CD4-positive, alpha-beta memory T cell (primary cell): ENCODE measurements around the gene MYO5B. TPM values are rescaled to one million over a fixed set of nuclear protein-coding genes. Genes with fewer than 3 reads are reported as not detected.

Experiments used
- CTCF ChIA-PET: fragments of 350-600 bp; sonication (Branson Sonifier 250); formaldehyde crosslinking; loops from one replicate; lab custom pipeline; 2021; ENCODE audit warnings: inconsistent platforms; ENCODE audit not compliant: partially characterized antibody; lab: Charles Lee
- POLR2A ChIA-PET: fragments of 350-600 bp; sonication (Branson Sonifier 250); formaldehyde crosslinking; loops from one replicate; lab custom pipeline; 2021; ENCODE audit not compliant: partially characterized antibody; lab: Charles Lee
- DNase-seq, 5 donors: peaks; one replicate each; pipeline versions ENCODE4 v3.0.0 to v3.0.0-alpha.2; 2020 to 2022; ENCODE audit warnings: mixed read lengths in 1 of 5
- H3K27ac ChIP-seq: one replicate; pipeline ENCODE4 v1.7.0; 2013; ENCODE audit warnings: low read depth, low read length
- H3K27me3 ChIP-seq: 2 replicates; pipeline ENCODE4 v1.7.0; 2013; ENCODE audit warnings: mild to moderate bottlenecking, low read length, moderate library complexity; ENCODE audit not compliant: insufficient read depth
- H3K36me3 ChIP-seq: 2 replicates; pipeline ENCODE4 v1.7.0; 2013; ENCODE audit warnings: mild to moderate bottlenecking, low read length, moderate library complexity; ENCODE audit not compliant: insufficient read depth
- H3K4me1 ChIP-seq: 2 replicates; pipeline ENCODE4 v1.7.0; 2013; ENCODE audit warnings: mild to moderate bottlenecking, low read length, moderate library complexity; ENCODE audit not compliant: insufficient read depth
- H3K4me3 ChIP-seq, 2 donors: one replicate each; pipeline ENCODE4 v1.7.0; 2013; ENCODE audit warnings: low read length in 2 of 2, mild to moderate bottlenecking in 1 of 2
- H3K9me3 ChIP-seq, 2 donors: one replicate each; pipeline ENCODE4 v1.7.0; 2013; ENCODE audit warnings: low read length in 2 of 2, control low read depth in 1 of 2; ENCODE audit not compliant: control insufficient read depth in 1 of 2
- H3K27ac Mint-ChIP-seq, 7 donors: one replicate each; pipeline ENCODE4 v1.8.0; 2020 to 2021; ENCODE audit warnings: mixed read lengths in 7 of 7, mild to moderate bottlenecking in 6 of 7, inconsistent platforms in 3 of 7, moderate library complexity in 3 of 7
- H3K27me3 Mint-ChIP-seq, 2 donors: one replicate each; pipeline ENCODE4 v1.8.0; 2020 to 2021; ENCODE audit warnings: mixed read lengths in 2 of 2
- H3K36me3 Mint-ChIP-seq, 2 donors: one replicate each; pipeline ENCODE4 v1.8.0; 2020 to 2021; ENCODE audit warnings: mixed read lengths in 2 of 2, inconsistent platforms in 1 of 2, mild to moderate bottlenecking in 1 of 2
- H3K4me1 Mint-ChIP-seq, 4 donors: one replicate each; pipeline ENCODE4 v1.8.0; 2020 to 2021; ENCODE audit warnings: mixed read lengths in 4 of 4, mild to moderate bottlenecking in 1 of 4
- H3K4me3 Mint-ChIP-seq, 8 donors: one replicate each; pipeline ENCODE4 v1.8.0; 2020 to 2021; ENCODE audit warnings: mixed read lengths in 8 of 8, mild to moderate bottlenecking in 7 of 8, moderate library complexity in 6 of 8, inconsistent platforms in 3 of 8
- H3K9me3 Mint-ChIP-seq, 8 donors: one replicate each; pipeline ENCODE4 v1.8.0; 2020 to 2021; ENCODE audit warnings: mixed read lengths in 8 of 8, mild to moderate bottlenecking in 5 of 8, inconsistent platforms in 3 of 8, moderate library complexity in 1 of 8
- intact Hi-C: fragments of 100-400 bp; cut with micrococcal nuclease; formaldehyde crosslinking; loops from one replicate; pipeline ENCODE4 v1.15.1; 2023
- polyA plus RNA-seq, 2 donors: library from polyadenylated mRNA; unstranded; fragments of 300-500 nt; fragmentation: Illumina TruSeq; gene quantifications; one replicate each; pipeline ENCODE4 v1.2.3, GENCODE V29; 2021
- total RNA-seq, 2 experiments: library from RNA; stranded (reverse); gene quantifications; one replicate each; pipeline ENCODE4 v1.2.3, GENCODE V29; 2021

Gene MYO5B
- total and polyA plus RNA-seq, 4 experiments from 2014 or later, result 0.02 TPM; not detected in 3

GRCh38 chr18:50155406-50155805, 39.5 kb downstream of the MYO5B start:
- Histone ChIP-seq H3K4me1 (no peaks in the 10 kb centered on the region), H3K36me3 (no peaks in the 10 kb centered on the region), H3K27me3 (no peaks in the 10 kb centered on the region), H3K27ac (no peak overlapping the region), H3K4me3 (no peak overlapping the region), H3K9me3 (no peaks in the 10 kb centered on the region)
- intact Hi-C loops, result no loop called here
- H3K36me3 Mint-ChIP-seq, result no peaks in the 10 kb centered on the region
- peaks cover 12% of the 10 kb centered on the region in 2 donors for H3K27me3 Mint-ChIP-seq
- H3K4me1 Mint-ChIP-seq, result no peaks in the 10 kb centered on the region
- H3K4me3 Mint-ChIP-seq, result no peak overlapping the region
- no peak overlapping the region for H3K27ac Mint-ChIP-seq
- ChIA-PET POLR2A (no interaction called here), CTCF (no interaction called here)
- no peak for DNase-seq
- peaks cover 0 to 5% (median 0%) of the 10 kb centered on the region in 8 donors for H3K9me3 Mint-ChIP-seq

GRCh38 chr18:50154420-50154819, 40.5 kb downstream of the MYO5B start:
- Histone ChIP-seq H3K27ac (no peak overlapping the region), H3K4me1 (no peaks in the 10 kb centered on the region), H3K4me3 (no peak overlapping the region), H3K27me3 (no peaks in the 10 kb centered on the region), H3K36me3 (no peaks in the 10 kb centered on the region), H3K9me3 (no peaks in the 10 kb centered on the region)
- peaks cover 7 to 8% of the 10 kb centered on the region in 2 donors for H3K27me3 Mint-ChIP-seq
- no peaks in the 10 kb centered on the region for H3K4me1 Mint-ChIP-seq
- ChIA-PET POLR2A (no interaction called here), CTCF (no interaction called here)
- DNase-seq, result no peak
- intact Hi-C loops, result no loop called here
- no peaks in the 10 kb centered on the region for H3K36me3 Mint-ChIP-seq
- H3K27ac Mint-ChIP-seq, result no peak overlapping the region
- H3K9me3 Mint-ChIP-seq, result peaks cover 0 to 3% (median 0%) of the 10 kb centered on the region in 8 donors
- H3K4me3 Mint-ChIP-seq, result no peak overlapping the region

DNA sequence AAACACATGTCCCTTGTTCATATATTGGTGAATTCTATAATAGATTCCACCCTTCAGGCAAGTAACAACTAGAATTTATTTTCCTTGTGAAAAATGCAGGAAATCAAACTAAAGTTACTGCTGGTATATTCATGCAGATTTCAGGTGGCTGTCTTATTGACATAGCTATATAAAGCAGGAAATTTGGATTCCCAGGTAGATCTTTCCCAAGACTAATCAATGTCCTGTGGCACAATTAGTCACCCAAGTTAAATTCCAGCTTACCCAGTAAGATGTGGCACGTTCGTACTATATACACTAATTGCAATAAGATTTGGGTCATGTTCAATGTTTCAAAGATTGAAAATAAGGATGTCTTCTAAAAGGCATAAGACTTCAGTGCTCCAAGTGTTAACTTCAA, 42.0 kb downstream of the MYO5B start:
- Mint-ChIP-seq H3K9me3 (peaks cover 0 to 3% (median 0%) of the 10 kb centered on the region in 8 donors), H3K27ac (no peak overlapping the region), H3K4me3 (no peak overlapping the region), H3K27me3 (peaks cover 2 to 4% of the 10 kb centered on the region in 2 donors), H3K4me1 (no peaks in the 10 kb centered on the region), H3K36me3 (no peaks in the 10 kb centered on the region)
- no peaks in the 10 kb centered on the region for H3K4me1 ChIP-seq
- no peak overlapping the region for H3K4me3 ChIP-seq
- intact Hi-C loops, result no loop called here
- POLR2A ChIA-PET, result no interaction called here
- no peak overlapping the region for H3K27ac ChIP-seq
- no peak for DNase-seq
- no peaks in the 10 kb centered on the region for H3K27me3 ChIP-seq
- no peaks in the 10 kb centered on the region for H3K9me3 ChIP-seq
- H3K36me3 ChIP-seq, result no peaks in the 10 kb centered on the region
- CTCF ChIA-PET, result interaction anchor here (0.7 kb wide), 1 partner anchor 118 kb away, joined by 3 read pairs; no protein-coding TSS in a partner anchor

DNA sequence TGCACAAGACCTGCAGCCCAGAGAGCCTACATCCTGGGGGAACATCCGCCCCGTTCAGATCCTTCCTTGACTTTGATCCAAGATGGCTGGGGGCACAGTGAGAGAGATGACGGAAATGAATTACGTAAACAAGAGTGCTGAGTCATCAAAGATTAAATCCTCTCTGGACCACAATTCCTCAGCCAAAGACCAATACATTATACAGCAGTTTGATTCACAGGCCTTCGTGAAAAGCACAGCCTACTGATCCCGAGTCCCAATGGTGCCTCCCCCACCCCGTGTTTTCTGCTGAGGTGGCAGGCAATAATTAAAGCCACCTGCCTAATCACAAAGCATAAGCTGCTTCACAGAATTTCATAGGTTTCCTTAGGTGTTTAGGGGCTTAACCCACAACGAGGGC, 43.0 kb downstream of the MYO5B start:
- peaks cover 0 to 3% (median 2%) of the 10 kb centered on the region in 8 donors for H3K9me3 Mint-ChIP-seq
- H3K4me1 Mint-ChIP-seq, result no peaks in the 10 kb centered on the region
- no peak overlapping the region for H3K4me3 ChIP-seq
- intact Hi-C loops, result no loop called here
- H3K27ac Mint-ChIP-seq, result no peak overlapping the region
- no peaks in the 10 kb centered on the region for H3K9me3 ChIP-seq
- H3K27me3 Mint-ChIP-seq, result peaks cover 2 to 5% of the 10 kb centered on the region in 2 donors
- ChIA-PET POLR2A (no interaction called here), CTCF (interaction anchor here (0.7 kb wide), 1 partner anchor 119 kb away, joined by 3 read pairs; no protein-coding TSS in a partner anchor)
- H3K4me1 ChIP-seq, result no peaks in the 10 kb centered on the region
- H3K36me3 Mint-ChIP-seq, result no peaks in the 10 kb centered on the region
- no peak for DNase-seq
- H3K36me3 ChIP-seq, result no peaks in the 10 kb centered on the region
- no peaks in the 10 kb centered on the region for H3K27me3 ChIP-seq
- H3K27ac ChIP-seq, result no peak overlapping the region
- no peak overlapping the region for H3K4me3 Mint-ChIP-seq

DNA sequence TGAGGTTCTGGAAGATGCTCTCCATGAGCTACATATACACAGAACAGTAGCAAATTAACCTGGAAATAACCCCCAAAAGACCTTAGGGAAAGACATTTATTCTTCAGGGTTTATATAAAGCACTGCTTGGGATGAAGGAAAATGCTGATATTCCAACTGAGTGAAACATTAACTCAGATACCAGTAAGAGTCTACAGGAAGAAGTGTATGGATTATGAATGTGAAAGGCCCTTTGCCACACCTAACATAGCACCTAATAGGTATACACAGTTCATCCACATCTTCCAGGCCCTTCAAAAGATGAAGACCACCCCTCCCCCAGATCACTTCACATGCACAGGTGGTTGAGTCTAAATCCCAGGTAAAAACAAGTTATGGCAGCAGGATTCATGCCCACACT, 50.4 kb downstream of the MYO5B start:
- H3K36me3 ChIP-seq, result no peaks in the 10 kb centered on the region
- no peaks in the 10 kb centered on the region for H3K4me1 ChIP-seq
- peaks cover 12 to 20% of the 10 kb centered on the region in 2 donors for H3K27me3 Mint-ChIP-seq
- H3K36me3 Mint-ChIP-seq, result no peaks in the 10 kb centered on the region
- H3K4me3 ChIP-seq, result no peak overlapping the region
- H3K9me3 Mint-ChIP-seq, result peaks cover 0 to 3% (median under 1%) of the 10 kb centered on the region in 8 donors
- no peaks in the 10 kb centered on the region for H3K27me3 ChIP-seq
- ChIA-PET POLR2A (no interaction called here), CTCF (no interaction called here)
- no peak overlapping the region for H3K4me3 Mint-ChIP-seq
- H3K4me1 Mint-ChIP-seq, result no peaks in the 10 kb centered on the region
- no peak overlapping the region for H3K27ac ChIP-seq
- intact Hi-C loops, result no loop called here
- no peak for DNase-seq
- H3K9me3 ChIP-seq, result no peaks in the 10 kb centered on the region
- H3K27ac Mint-ChIP-seq, result no peak overlapping the region

DNA sequence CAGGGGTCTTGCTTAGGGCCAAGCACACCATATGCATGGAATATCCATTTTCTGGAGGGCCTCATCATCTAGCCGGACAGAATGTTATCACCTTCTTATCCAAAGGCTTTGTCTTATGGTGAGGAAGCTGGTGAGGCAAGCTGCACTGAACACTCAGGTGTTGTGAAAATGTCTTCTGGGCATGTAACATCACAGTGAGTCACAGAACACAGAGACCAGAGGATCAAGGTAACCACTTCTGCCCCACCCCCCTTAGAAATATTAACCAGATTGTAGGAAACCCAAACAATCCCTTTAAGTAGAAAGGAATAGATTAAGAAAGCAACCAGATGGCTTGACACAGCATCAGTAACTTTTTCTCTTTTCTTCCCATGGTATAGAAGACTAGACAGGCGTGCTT, 51.1 kb downstream of the MYO5B start:
- Mint-ChIP-seq H3K27me3 (peaks cover 12 to 20% of the 10 kb centered on the region in 2 donors), H3K4me3 (no peak overlapping the region), H3K9me3 (peaks cover 0 to 3% (median 0%) of the 10 kb centered on the region in 8 donors), H3K4me1 (no peaks in the 10 kb centered on the region), H3K36me3 (no peaks in the 10 kb centered on the region), H3K27ac (no peak overlapping the region)
- no peaks in the 10 kb centered on the region for H3K27me3 ChIP-seq
- CTCF ChIA-PET, result no interaction called here
- intact Hi-C loops, result no loop called here
- no peak overlapping the region for H3K4me3 ChIP-seq
- no peak for DNase-seq
- H3K36me3 ChIP-seq, result no peaks in the 10 kb centered on the region
- no peaks in the 10 kb centered on the region for H3K9me3 ChIP-seq
- POLR2A ChIA-PET, result no interaction called here
- H3K4me1 ChIP-seq, result no peaks in the 10 kb centered on the region
- H3K27ac ChIP-seq, result no peak overlapping the region

DNA sequence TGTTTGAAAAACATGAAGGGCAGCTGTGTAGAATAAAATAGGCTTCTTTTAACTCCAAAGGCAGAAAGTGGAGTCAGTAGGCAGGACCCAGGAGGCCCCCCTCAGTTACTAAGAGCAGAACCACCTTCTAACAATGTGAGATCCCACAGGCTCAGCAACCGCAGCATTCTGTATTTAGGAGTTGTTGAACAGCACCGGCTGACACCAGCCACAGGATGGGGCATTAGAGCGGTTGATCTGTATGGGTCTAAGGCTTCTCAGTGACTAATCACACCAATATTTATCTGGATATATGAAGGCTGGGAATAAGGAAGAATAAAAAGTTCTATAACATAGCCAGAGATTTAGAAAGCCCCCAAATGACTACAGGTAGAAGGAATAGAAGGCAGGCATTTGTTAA, 51.7 kb downstream of the MYO5B start:
- no peak for DNase-seq
- Mint-ChIP-seq H3K27ac (no peak overlapping the region), H3K27me3 (peaks cover 14 to 21% of the 10 kb centered on the region in 2 donors), H3K4me3 (no peak overlapping the region), H3K36me3 (no peaks in the 10 kb centered on the region), H3K4me1 (no peaks in the 10 kb centered on the region), H3K9me3 (peaks cover 0 to 3% (median 0%) of the 10 kb centered on the region in 8 donors)
- CTCF ChIA-PET, result no interaction called here
- intact Hi-C loops, result no loop called here
- H3K9me3 ChIP-seq, result no peaks in the 10 kb centered on the region
- no peaks in the 10 kb centered on the region for H3K27me3 ChIP-seq
- H3K27ac ChIP-seq, result no peak overlapping the region
- no peaks in the 10 kb centered on the region for H3K36me3 ChIP-seq
- POLR2A ChIA-PET, result no interaction called here
- no peaks in the 10 kb centered on the region for H3K4me1 ChIP-seq
- no peak overlapping the region for H3K4me3 ChIP-seq
